GM18507 (cell line): Measurements from ENCODE around the gene WWC2.
"Not testable (repeated sequence)": the region's sequence is repeated elsewhere in the genome, so short reads cannot be mapped to it uniquely, and the experiment has no call there.

Experiments used
- DNase-seq: peaks from one replicate; pipeline ENCODE4 v3.0.0; 2011; ENCODE audit warnings: low read depth; ENCODE audit not compliant: insufficient read length; ENCODE audit errors: extremely low spot score
- FAIRE-seq: peaks from 2 replicates; lab custom pipeline; 2011; peaks lifted over from hg19 to GRCh38; lab: Jason Lieb, UNC

The WWC2 gene

DNA sequence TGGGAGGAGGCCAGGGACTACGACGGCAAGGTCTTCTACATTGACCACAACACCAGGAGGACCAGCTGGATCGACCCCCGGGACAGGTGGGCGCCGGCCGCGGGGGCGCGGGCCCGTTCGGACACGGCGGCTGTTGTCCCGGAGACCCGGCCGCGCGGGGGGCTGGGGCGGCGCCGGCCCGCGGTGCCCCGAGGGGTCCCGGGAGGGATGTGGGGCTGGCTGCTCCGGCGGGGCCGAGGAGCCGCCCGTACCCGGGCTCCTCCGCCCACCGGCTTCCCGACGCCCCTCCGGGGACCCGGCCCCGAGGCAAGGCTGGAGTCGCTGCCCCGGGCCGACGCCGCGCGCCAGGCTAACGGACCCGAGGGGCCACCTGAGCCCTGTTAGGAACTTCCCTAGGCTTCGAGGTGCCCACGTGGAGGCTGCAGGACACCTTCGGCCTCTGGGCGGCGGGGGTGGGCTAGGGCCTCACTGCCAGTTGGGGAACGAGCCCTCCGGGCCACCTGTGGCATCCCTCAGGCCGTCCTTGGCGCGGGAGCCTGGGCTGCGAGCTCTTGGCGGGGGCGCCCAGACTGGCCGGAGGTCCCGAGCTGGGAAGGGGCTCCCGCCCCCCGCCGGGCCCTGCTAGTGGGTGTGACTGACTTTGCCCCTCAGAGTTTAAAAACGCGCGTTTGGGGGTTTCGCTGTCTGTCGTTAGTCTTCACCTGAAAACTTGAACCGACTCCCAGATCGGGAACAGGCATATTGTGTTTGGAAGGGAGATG, 660 bp downstream of the WWC2 start:
- no peak for DNase-seq
- no peak for FAIRE-seq

DNA sequence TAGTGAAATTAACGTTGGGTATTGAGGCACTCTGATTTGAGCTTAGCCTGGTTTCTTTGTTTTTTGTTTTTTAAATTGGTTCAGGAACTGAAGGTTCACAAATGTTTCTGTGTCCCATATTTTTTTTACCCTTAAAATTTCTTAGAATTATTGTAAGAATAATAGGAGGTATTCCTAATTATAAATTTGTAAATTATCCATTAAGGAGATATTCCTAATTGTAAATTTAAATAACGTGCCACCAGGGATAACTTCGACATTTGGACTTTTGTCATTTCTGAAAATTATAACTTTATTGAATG, 1.2 kb downstream of the WWC2 start:
- DNase-seq (no peak), FAIRE-seq (no peak)

DNA sequence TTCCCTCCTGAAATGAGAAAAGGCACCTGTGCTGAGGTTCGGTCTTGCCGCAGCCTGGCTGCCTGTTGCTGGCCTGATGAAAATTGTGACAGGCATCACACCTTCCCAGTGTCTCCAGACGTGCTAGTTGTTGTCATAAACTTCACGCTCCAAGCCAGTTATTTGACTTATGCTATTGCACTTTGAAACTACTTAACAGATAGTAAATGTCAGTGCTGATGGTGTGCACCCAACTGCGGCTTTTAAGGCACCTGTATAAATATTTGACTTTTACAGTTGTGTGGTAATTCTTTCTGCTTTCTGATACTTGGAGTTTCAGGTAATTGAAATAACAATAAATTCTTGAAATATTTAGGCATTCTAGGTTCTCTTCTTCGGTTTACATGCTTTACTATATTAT, 1.8 kb downstream of the WWC2 start:
- DNase-seq (no peak), FAIRE-seq (no peak)

DNA sequence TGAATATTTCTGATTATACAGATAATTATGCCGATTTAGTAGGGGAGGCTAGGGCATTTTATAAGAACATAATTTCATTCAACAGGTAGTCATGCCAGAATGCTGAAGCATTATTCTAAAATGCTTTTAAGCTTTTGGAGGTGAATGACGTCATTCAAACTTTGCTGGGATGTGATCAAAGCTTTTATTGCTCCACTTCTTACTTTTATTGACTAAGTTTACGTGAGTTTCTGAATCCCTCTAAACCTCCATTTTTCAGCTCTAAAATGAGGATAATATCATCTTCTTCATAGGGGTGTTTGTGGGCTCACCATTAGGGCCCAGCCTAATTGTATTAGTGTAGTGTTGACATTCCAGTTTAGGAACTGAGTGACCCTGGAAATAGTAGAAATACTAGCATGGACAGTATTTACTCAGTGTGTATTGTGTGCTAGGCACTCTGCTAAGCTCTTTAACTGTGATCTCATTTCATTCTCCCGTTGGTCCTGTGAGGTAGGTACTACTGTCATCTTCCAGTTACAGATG, 3.0 kb downstream of the WWC2 start:
- no peak for FAIRE-seq
- no peak for DNase-seq

DNA sequence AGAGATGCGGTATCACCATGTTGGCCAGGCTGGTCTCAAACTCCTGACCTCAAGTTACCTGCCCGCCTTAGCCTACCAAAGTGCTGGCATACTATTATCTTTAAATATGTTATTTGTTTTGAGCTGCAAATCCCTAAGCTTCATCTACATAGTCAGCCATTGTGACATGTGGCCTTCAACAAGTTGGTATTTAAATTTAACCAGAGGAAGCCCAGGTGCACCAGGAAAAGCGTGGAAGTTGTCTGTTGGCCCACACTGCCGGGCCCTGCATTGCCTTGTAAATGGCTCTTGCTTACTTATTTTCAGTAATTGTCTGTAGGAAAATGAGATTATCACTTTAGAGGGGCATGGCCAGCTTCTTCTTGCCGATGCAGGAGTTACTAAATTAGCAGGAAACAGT, 6.0 kb downstream of the WWC2 start:
- no peak for FAIRE-seq

DNA sequence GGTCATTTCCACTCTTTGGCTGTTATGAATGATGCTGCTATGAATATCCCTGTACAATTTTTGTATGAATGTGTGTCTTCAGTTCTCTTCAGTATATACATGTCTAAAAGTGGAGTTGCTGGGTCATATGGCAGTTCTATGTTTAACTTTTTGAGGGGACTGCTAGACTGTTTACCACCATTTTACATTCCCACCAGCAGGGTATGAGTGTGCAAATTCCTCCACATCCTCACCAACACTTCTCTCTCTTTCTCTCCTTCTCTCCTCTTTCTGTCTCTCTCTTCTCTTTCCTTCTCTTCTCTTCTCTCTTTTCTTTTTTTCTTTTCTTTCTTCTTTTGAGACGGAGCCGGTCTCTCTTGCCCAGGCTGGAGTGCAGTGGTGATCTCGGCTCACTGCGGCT, 7.8 kb downstream of the WWC2 start:
- no peak for FAIRE-seq
- no peak for DNase-seq

More for the DNA sequence above, 6.0 kb downstream of the WWC2 start:
- no peak for DNase-seq

DNA sequence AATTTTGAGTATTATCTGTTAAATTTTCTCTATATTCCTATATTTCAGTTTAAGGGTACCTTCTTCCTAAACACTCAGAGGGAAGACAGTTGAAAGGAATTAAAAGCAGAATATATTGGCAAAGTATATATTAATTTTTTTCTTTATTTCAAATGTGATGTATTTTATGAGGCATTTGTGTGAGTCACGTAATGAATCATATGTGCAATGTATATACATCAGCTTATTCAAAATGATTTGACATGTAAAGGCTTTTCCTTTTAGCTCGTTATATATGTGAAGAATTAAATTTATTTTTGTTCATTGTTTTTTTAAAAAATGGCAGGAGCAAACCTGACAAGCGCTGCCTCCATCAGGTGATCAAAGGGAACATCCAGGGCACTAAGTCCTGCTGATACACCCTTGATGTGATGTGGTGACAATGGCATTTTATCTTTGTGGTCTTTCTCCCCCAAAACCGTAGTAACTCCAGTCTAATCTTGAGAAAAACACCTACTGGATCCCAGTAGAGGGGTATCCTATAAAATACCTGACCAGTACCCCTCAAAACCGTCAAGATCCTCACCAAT, 8.9 kb downstream of the WWC2 start:
- FAIRE-seq (no peak), DNase-seq (no peak)

DNA sequence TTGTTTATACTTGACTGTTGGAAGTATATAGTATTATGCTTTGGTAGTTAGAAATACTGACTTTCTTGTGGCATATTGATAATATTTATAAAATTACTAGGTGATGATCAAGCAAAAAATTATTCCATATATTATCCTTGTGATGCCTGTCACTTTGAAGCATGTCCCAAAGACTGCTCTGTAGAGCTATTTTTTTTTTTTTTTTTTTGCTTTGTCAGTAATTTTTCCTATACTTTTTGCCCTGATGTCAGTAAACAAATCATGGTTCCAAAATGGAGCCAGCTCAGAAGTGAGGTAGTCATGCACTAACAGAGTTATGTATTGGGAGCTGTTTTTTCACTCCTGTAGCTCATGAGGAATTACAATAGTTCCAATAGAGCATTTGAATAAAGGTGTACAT, 11.2 kb downstream of the WWC2 start:
- FAIRE-seq (no peak), DNase-seq (no peak)

DNA sequence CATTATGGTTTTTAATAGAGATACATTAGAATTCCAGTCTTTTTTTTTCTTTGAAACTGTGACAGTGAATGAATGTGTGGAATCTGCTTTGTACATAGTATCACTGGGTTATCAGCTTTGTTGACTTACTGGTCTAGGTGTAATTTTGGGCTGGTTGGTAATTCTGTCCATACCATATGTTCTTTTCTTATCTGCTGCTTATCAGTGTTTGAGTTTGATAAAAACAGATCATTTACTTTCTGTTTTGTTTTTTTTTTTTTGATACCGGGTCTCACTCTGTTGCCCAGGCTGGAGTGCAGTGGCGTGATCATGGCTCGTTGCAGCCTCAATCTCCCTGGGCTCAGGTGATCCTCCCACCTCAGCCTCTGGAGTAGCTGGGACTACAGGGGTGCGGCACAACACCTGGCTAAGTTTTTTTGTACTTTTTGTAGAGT, 12.4 kb downstream of the WWC2 start:
- DNase-seq (no peak), FAIRE-seq (no peak)

DNA sequence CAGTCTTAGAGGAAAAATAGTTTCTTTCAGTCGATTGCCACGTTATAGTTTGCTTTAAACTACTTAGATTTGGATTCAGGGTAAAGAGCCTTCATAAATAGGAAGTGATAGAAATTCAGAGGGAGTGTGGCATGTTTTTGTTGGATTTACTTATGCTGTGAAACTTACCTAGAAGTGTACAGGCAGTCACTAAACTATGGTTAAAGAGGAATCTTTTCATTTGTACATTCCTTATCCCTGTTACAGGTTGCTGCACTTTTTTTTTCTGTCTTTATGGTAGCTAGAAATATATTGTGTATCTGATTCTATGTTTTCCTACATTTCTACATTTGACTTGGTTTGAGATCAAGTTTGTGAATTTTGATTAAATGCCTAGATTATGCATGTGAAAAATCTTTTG, 19.1 kb downstream of the WWC2 start:
- FAIRE-seq (no peak), DNase-seq (no peak)

DNA sequence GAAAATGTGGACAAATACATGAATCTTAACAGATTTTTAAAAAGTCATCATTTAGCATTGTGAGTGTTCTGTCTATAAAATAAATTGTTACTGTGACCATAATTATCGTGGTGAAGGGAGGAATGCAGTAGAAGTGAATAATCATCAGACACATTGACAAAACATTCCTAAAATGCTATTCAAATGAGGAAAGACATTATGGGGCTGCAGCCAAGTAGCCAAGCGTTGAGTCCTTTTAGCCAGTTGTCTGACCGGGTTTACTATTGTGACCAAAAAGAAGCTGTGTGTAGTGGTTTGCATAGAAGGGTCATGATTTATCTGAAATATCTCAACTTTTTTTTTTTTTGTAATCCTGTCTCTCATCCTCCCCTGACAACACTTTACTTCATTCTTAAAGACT, 19.5 kb downstream of the WWC2 start:
- no peak for FAIRE-seq
- no peak for DNase-seq

DNA sequence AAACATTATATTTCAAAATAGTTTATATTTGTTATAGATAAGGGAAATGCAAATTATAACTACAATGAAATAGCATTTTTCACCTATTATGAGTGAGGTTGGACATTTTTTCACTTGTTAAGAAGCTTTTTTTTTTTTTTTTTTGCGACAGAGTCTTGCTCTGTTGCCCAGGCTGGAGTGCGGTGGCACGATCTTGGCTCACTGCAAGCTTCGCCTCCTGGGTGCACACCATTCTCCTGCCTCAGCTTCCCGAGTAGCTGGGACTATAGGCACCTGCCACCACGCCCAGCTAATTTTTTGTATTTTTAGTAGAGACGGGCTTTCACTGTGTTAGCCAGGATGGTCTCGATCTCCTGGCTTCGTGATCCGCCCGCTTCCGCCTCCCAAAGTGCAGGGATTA, 22.6 kb downstream of the WWC2 start:
- not testable (repeated sequence) for FAIRE-seq, DNase-seq

DNA sequence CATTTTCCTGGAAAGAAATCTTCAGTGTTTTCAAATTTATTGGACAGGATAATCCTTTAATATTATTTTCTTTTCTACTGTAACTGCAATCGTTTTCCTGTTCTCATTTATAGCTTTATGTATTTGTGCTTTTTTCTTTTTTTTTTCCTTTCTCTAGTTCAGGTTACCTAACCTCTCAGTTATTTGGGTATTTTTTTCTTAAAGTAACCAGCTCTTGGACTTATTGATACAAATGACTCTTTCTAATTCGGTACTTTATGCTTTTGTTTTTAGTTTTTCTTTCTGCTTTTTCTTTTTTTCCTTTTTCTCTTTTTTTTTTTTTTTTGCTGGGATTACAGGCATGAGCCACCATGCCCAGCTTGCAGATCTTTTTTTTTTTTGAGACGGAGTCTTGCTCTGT, 25.2 kb downstream of the WWC2 start:
- DNase-seq: no peak
- no peak for FAIRE-seq

DNA sequence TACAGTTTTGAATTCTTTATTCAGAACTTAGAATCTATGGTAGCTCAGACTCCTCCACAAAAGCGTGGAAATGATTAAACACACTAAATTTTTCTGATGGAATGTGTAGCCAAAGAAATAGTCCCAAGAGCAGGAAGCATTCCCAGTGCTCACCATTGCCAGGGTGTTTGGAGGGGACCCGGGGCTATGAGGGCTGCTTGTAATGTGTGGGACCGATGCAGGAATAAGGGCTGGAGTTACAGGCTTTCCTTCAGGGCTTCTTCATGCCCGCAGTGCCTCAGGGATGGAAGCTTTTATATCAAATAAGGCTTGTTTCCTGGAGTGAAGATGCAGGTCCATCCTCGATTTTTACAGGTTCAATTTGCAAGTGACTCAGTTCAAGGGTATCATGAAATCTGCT, 25.8 kb downstream of the WWC2 start:
- FAIRE-seq: no peak
- DNase-seq: no peak

DNA sequence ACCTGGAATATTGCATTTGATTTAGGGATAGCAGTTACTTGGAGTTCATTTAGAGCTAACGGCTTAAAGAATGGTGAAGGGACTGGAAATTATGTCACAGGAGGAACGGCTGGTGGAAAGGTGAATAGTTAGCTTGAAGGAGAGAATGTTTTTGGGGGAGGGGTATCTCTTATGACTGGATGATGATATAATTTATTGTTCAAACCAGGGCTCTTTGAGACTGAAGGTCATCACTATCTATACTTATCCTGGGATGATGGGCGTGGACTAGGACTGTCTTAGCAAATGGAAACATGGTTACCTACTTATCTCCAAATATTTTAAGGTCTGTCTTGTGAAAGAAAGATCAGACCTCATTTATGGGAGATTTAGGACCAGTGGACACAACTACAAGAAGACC, 30.1 kb downstream of the WWC2 start:
- FAIRE-seq (no peak), DNase-seq (no peak)

DNA sequence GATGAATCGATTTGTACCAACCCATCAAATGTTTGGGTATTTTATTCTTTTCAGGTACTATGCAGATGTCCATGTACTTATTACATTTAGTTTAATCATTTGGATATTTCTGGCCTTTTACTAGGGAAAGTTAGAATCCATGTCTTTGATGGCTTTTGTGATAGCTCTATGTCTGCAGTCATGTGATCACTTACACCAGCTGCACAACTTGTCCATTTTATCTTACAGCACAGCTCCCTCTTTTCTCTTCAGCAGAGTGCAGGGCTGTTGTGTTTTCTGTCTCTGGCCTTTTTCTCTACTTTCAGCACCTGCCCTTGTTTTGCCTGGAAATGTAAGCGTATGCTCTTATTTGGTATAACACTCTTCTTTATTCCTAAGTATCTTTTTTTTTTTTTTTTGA, 30.6 kb downstream of the WWC2 start:
- no peak for FAIRE-seq
- DNase-seq: no peak

DNA sequence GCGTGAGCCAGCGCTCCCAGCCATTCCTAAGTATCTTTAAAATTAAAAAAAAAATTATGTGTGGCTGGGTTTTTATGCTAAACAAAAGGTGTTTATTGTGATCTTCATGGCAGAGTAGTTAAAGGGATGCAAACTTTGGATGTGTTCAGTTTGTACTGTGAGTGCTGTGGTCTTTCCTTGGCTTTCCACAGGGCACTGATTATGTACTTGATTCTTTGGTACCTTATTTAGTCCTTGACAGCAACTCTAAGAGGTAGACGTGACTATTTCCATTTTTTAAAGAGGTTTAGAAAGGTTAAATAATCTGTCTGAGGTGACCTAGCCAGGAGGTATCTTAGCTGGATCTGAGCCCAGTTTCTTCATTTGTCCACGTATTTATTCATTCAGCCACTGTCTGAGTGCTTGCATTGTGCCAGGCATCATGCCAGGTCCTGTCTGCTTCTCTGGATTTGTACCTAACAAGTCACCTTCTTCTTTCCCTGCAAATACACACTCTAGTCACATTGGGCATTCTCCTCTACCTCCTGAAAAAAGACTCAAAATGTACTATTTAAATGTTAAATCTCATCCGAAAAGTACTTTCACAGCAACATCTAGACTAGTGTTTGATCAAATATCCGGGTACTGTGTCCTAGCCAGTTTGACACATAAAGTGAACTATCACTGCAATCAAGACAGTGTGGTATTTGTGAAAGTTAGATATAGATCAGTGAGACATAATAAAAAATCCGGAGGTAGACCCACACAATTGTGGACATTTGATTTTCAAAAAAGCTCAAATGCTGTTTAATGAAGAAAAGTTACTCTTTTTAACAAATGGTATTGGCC, 31.5 kb downstream of the WWC2 start:
- DNase-seq (no peak), FAIRE-seq (no peak)

DNA sequence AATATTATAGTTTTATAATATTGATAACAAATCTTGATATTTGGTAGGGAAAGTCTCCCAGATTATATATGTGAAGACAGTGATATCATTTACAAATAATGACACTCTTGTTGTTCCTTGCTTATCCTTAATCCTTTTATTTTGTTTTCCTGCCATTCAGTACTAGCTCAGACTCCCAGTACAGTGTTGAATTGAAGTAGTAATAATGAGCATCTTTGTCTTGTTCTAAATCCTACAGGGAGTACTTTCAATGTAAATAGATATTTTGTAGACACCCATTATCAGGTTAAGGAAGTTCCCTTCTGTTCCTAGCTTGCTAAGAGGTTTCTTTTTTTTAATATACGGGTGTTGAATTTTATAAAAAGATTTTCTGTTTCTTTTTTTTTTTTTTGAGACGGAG, 33.0 kb downstream of the WWC2 start:
- no peak for DNase-seq
- FAIRE-seq: no peak

DNA sequence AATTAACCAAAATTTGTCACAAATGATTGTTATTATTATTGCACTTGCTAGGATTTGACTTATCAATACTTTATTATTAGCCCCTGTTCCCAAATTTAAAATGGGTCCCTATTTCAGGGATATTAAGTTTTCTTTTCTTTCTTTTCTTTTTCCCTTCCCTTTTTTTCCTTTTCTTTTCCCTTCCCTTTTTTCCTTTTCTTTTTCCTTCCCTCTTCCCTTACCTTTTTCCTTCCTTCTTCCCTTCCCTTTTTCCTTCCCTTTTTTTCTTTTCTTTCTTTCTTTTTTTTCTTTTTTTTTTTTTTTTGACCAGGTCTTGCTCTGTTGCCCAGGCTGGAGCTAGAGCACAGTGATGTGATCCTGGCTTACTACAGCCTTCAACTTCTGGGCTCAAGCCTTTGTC, 33.8 kb downstream of the WWC2 start:
- FAIRE-seq (no peak), DNase-seq (no peak)

DNA sequence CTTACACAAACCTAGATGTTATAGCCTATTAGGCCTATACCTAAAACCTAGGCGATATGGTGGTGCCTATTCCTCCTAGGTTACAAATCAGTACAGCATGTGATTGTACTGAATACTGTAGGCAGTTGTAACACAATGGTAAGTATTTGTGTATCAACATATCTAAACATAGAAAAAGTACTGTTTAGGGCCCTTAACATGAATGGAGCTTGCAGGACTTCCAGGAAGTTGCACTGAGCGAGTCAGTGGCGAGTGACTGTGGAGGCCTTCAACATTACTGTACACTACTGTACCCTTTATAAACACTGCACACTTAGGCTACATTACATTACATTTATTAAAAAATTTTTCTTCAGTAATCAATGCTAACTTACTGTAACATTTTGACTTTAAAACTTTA, 37.8 kb downstream of the WWC2 start:
- FAIRE-seq (no peak), DNase-seq (no peak)
